ENCODE measurements around the gene PTGIR.
A peak's percentile ranks its signal among the peaks of the same experiment; 100 is the strongest.

PTGIR gene, protein sequence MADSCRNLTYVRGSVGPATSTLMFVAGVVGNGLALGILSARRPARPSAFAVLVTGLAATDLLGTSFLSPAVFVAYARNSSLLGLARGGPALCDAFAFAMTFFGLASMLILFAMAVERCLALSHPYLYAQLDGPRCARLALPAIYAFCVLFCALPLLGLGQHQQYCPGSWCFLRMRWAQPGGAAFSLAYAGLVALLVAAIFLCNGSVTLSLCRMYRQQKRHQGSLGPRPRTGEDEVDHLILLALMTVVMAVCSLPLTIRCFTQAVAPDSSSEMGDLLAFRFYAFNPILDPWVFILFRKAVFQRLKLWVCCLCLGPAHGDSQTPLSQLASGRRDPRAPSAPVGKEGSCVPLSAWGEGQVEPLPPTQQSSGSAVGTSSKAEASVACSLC

DNA sequence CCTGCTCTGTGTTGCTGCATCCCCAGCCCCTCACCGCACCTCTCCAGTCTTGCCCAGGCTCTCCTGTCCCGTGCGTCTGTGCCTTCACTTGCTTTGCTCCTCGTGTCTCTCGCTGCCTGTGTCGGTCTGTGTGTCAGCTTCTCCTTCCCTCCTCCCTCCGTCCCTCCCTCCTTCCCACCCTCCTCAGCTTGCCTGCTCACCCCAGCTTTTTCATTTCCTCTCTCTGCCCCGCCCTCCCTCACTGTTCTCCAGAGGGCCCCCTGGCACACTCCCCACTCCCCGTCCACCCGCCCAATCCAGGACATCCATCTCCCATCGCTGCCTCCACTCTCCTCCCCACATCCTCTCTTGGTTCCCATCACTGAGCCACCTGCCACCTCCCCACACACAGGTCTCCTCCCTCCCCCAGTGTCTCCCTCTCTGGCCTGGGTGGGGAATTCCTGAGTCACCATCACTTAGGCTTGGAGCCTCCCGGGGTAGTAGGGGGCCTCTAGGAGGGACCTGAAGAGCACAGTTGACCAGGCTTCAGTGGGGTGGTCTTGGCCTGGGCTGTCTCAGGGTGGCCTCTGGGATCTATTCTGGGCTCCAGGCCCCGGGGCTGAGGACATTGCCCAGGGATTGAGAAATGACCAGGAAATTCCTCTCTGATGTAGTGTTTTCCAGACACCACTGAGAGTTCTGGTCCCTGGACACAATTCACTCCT is at the start of gene PTGIR:
PTGIR (minus strand) TSS at position 132 of the 704 bp plus-strand sequence. CDS start 864 bp downstream, outside the sequence.
- peak; percentile 85 for DNase-seq (ENCODE audit: low spot score)

DNA sequence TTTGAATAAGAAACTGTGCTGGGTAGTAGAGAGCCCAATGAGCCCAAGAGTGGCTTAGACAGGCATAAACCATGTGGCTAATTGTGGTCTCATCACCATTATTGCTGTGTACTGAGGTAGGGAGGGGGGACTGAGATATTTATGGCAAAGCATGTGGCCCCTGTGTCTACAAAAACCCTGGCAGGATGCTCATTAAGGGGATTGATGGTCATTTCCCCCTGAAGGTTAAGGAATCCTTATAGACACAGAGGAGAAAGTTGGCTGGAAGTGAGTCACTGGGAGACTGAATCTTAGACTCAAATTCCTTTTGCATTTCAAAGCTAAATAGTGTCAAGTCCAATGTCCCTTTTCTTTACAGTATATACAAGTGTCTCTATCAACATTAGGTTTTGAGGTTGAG is 45.9 kb upstream of the PTGIR start:
- DNase-seq (ENCODE audit: low spot score) = peak; percentile 32

DNA sequence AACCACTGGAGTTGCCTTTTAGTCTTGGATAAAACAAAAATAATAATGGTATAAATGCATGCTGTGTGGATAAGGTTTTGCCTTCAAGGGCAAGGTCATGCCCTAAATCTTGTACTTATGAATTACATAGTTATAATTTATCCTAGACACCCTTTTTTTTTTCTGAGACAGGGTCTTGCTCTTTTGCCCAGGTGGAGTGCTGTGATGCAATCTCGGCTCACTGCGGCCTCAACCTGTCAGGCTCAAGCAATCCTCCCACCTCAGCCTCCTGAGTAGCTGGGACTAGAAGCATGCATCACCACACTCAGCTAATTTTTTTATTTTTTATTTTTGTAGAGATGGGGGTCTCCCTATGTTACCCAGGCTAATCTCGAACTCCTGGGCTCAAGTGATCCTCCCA is 43.8 kb upstream of the PTGIR start:
- DNase-seq (ENCODE audit: low spot score) = no peak

DNA sequence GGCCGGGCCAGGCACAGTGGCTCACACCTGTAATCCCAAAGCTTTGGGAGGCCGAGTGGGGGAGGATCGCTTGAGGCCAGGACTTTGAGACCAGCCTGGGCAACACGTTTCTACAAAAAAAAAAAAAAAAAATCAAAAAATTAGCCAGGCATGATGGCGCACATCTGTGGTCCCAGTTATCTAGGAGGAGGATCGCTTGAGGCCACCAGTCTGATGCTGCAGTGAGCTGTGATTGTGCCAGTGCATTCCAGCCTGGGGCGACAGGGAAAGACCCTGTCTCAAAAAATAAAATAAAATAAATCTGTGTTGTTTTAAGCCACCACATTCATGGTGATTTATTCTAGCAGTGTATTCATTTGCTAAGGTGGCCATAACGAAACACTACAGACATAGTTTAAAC is 40.2 kb upstream of the PTGIR start:
- no peak for DNase-seq (ENCODE audit: low spot score)

DNA sequence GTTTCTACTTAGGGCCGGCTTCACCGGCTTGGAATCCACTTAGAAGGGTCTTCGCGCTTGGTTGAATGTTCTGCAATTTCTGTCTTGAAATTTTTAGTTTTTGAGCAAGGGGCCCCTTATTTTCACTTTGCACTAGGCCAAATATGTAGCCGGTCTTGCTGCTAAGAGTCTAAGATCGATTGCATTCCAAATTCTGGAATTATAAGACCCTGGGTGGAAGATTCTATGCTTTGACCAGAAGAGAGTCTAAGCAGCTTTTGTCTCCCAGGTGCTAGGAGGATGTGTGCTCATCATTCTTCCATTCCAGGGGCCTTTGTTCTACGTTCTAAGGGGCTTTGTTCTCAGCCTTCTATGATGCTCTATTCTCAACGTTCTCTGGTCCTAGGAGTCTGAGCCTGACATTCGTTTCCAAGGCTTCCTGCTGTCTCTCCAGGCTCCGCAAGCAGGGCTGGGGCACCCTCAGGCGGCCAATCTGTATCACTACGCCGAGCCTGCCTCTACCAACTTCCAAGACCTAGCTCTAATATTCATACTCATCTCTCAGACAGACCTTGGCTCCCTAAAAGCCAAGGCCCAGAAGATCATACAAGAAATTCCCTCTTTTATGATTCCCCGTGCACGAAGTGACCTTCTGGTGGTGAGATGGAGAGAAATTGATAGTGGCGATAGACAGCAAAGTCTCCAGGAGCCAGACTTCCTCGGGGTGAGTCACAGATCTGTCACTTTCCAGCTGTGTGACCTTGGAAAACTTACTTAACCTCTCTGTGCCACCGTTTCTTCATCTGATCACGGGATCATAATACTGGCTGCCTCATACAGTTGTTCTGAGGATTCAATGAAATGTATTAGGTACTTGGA is 37.1 kb upstream of the PTGIR start:
- peak; percentile 89 for DNase-seq (ENCODE audit: low spot score)

DNA sequence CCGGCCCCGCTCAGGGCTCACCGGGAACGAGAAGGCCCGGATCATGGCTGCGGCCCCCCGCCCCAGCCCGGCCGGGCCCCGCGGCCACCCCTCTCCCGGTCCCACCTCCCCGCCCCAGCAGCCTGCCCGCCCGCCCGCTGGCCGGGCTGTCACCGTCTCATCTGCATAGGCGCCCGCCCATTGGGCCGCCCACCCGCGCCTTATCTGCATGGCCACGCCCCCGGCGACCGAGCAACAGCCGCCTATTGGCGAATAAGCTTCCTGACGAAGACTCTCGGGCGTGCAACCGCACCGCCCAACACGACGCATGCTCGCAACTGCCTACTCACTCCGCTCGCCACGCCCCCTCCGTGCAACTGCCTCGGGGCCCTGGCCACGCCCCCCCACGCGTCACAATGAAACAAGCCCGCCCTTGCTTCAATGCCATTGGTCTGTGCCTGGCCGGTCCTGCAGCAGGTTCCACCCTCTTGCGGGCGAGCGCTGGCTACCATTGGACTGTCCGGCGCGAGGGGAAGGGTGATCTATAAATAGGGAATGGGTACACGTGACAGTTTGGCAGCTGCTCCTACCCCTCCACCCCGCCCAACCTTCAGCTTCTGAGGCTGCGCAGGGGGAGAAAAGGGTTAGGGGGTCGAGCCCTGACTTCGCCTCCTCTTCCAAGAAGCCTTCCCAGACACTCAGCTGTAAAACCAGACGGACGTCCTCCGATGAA is 36.3 kb upstream of the PTGIR start, which contains the start of gene DACT3:
DACT3 (minus strand) TSS at position 163 of the 712 bp plus-strand sequence; CDS start at position 45, 118 bp downstream.
- DNase-seq (ENCODE audit: low spot score) = peak; percentile 100

DNA sequence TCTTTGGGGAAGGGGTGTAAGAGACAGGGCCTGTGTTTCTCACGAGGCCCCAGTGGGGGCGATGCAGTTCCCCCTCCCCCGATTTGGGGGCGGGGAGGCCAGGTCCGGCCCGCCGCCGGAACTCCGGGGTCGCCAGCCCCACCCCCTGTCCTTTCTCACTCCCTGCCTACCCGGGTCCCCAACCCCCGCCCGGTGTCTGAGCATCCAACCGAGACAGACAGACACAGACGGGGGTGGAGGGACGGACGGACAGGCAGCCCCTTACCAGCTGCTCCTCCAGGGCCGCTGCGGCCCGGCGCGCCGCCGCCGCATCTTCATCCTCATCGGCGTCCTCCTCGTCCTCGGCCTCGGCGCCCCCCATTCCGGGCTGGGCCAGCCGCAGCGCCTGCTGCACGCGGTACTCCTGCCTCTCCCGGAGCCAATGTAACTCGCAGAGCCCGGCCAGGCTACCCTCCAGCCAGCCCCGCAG is 35.7 kb upstream of the PTGIR start:
- DNase-seq (ENCODE audit: low spot score) = no peak

DNA sequence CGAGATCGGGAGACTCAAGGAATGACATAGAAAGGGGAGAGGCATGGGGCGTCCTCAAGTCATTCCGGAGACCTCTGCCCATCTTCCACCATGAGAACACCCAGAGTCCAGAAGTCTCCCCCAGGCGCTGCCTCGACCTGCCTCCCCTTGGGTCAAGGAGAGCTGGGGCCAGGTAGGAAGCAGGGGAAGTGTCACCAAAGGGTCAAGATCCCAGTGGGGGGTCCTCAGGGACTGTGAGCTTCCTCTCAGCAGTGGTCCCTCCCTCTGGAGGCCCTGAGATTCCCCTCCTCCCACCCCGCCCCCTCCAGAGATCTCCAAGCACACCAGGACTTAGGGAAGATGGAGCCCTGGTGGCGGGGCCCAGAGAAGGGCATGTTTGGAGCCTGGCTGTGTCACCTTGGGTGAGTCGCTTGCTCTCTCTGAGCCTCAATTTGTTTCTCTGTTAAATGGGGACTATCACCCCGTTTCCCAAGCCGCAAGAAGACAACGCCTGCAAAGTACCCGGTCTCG is 35.2 kb upstream of the PTGIR start:
- DNase-seq (ENCODE audit: low spot score) = peak; percentile 35

DNA sequence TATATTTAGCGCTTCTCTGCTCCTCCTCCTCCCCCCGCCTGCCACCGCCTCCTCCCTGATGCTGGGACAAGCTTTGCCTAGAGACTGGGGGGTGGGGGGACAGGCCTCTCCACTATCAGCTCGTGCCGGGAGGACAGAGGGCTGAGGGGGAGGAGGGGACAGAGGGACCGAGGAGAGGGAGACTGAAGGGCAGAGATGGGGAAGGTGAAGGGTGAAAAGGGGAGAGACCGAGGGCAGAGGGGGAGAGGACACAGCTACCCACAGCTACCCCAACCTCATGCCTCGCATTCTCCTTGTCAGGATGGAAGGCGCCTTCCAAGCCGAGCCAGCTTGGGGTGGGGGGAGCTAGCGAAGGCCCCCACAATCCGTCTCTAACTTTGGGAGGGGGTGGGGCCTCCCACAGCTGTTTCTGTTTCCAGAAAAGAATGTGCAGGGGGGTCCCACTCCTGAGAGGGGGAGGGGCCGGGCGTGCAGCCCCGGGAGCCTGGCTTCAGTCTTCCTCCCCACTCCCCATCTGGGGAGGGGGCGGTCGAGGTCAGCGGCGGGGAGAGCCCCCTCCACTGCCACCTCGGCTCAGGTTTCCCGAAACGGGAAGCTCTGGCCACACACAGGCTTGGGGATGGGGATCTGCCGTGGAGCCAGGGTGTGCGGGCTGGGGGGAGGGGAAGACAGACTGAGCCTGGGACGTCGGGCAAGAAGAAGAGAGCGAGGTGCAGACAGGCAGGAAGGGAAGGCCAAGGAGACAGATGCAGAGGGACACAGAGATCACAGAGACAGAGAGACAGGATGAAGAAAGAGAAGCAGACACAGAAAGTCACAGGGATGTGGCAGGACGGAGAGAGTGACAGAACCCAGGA is 34.5 kb upstream of the PTGIR start:
- DNase-seq (ENCODE audit: low spot score) = peak; percentile 61

DNA sequence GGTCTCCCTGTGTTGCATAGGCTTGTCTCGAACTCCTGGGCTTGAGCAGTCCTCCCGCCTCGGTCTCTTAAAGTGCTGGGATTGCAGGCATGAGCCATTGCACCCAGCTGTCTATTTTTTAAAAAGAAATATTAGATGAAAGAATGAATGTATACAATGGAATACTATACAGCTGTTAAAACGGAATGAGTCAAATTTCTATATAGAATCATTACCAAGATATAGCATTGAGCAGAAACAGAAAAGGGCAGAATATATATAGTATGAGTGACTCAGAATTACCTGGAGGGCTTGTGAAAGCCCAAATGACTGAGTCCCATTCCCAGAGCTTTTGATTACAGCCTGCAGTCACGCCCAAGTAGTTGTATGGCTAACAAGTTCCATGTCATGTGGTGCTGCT is 31.7 kb upstream of the PTGIR start:
- DNase-seq (ENCODE audit: low spot score) = no peak

DNA sequence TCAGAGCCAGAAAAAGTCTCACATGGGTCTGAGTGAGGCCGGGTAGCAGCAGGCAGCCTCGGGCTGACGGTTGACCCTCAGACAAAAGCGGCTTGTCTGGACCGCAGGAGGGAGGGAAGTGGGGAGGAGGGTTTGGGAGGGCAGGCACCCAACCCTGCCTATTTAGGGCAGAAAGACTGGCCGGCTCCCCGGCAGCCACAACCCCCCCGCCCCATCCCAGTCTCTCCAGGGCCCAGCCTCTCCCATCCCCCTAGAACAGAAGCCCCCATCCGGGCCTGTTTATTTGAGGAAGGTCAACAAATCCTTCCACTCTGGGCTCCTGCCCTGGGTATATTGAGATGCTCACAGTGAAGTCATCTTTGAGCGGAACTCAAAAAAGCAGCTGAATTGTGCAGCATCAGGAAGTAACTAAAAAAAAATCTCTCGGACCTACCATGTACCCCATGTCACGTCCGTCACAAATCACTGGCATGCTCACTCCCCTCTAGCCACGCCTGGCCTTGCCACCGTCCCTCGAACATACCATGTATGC is 29.8 kb upstream of the PTGIR start:
- no peak for DNase-seq (ENCODE audit: low spot score)

DNA sequence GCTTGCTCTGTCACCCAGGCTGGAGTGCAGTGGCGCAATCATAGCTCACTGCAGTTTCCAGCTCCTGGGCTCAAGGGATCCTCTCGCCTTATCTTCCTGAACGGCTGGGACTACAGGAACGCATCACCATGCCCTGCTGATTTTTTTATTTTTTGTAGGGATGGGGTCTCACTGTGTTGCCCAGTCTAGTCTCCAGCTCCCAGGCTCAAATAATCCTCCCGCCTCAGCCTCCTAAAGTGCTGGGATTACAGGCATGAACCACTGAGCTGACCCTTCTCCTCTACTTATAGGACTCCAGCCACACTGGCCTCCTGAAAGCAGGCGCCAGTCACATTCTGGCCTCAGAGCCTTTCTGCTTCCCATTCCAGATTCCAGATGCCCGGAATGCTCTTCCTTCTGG is 25.6 kb upstream of the PTGIR start:
- no peak for DNase-seq (ENCODE audit: low spot score)

DNA sequence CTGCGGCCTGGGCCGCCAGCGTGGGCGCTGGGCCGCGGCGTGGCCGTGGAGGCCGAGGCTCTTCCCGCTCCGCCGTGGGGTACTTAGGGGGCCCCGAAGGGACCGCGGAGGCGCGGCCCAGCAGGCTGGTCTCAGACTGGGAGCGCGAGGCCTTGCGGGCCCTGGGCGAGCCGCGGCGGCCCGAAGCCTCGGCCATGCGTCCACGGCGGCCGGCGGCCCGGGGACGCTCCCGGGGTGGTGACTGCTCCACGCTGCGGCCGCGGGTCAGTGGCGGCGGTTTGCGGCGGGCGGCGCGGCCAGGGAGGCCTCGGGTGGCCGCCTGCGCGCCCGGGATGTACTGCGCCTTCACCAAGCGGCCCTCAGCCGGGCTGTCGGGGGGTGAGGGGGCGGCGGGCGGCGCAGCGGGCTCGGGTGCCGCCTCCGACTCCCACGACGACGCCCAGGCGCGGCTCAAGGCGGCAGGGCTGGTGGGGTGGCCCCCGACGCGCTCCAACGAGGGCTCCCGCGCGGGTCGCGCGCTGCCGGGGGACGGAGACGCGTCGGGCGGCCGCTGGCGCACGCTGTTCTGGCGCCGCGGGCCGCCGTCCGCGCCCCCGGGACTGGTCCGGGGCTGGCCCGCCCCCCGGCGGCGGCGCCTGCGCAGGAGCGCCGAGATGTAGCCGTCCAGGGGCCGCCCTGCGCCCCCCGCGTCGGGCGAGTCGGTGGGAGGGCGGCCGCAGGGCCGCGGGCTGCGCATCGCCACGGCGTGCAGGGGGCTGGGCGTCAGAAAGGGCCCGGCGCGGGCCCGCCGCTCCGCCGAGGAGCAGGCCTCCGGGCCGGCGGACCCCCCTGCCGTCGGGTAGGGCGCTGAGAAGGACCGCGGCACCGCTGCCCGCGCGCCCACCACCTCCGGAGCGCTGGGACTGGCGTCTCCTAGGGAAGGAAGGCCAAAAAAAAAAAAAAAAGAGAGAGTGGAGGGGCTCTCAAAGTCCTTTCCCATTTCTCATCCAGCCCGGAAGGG is 24.4 kb upstream of the PTGIR start:
- no peak for DNase-seq (ENCODE audit: low spot score)

DNA sequence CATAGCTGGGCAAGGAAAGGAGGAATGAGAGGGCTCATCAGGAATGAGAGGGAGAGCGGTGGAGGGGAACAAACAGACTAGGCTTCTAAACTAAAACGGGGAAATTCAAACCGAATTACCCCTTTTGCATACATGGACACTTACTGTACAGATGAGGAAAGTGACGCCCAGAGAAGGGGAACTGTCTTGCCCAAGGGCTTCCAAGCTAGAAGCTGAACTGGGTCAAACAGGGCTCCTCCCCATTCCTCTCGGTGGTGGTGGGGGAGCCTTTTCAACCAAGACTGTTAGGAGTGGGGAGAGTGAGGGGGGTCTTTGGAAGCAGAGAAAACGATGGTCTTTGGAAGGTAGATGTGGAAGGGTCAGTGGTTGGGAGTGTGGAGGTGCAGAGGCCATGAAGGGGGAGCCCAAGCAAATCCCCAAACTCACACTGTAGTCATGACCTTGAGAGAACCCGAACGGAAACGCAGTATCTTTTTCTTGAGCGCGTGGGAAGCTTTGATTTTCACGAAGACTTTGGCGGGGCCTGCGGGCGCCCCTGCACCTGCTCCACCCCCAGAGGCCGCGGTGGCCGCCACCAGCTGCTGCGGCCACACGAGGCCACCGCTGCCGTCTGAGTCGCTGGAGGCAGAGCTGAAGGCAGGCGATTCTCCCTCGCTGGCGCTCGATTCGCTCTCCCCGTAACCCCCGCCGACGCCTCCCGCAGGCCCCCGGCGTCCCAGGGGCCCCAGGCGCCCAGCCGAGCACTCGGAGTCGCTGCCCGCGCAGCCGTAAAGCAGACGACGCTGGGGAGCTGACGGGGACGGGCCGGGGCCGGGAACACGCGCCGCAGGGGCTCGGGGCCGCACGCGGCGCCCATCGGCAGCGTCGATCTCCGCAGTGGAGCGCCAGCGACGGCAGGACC is 23.4 kb upstream of the PTGIR start:
- no peak for DNase-seq (ENCODE audit: low spot score)

DNA sequence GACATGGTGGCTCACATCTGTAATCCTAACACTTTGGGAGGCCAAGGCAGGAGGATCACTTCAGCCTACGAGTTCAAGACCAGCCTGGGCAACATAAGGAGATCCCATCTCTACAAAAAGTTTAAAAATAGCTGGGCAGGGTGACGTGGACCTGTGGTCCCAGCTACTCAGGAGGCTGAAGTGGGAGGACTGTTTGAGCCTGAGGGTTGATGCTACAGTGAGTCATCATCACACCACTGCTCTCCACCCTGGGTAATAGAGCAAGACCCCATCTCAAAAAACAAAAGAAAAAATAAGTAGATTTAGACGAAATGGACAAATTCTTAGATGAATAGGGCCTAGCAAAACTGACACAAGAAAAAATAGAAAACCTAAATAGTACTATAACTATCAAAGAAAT is 21.5 kb upstream of the PTGIR start:
- DNase-seq (ENCODE audit: low spot score) = no peak

DNA sequence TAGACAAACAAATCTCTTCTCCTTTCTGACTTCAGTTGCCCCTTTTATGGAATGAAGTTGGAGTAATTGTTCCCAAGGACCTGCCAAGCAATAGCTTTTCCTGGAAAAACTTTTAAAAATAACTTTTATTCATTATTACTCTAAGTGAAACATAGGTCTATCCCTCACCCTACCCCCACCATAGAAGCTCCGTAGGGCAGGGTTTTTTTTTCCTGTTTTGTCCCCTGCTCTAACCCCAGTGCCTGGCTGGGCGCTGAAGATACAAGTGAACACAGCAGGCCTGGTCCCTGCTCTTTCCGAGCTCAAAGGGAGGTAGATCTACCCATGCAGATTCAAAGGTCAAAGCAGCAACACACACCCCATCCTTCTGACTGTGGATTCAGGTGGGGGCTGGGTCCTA is 19.8 kb upstream of the PTGIR start:
- no peak for DNase-seq (ENCODE audit: low spot score)

DNA sequence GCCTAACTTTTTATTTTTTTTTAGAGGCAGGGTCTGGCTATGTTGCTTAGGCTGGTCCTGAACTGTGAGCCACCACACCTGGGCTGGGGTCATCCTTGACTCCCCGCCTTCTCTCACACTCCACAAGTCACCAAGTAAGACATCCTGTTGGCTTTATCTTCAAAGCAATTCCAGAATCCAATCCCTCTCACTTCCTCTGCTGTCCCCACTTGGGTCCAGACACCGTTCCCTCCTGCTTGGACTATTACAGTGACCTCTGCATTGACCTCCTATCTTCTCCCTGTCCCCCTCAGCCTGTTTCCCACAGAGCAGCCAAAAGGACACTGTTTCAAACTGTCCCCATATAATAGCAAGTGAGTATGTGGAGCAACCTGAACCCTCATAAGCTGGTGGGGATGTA is 15.8 kb upstream of the PTGIR start:
- DNase-seq (ENCODE audit: low spot score) = no peak

Measured in GM03348 (cell line).